GM19397 (cell line): ENCODE results near the gene RYR3.
"Not testable (repeated sequence)": the region's sequence is repeated elsewhere in the genome, so short reads cannot be mapped to it uniquely, and the experiment has no call there.

ENCODE experiments used
- ATAC-seq: cut with Tn5 transposase; IDR thresholded peaks from one replicate; pipeline ENCODE4 v1.9.1; 2021; ENCODE audit warnings: mild to moderate bottlenecking, moderate library complexity; ENCODE audit not compliant: unreplicated experiment

RYR3 gene

GRCh38 chr15:33810073-33810595 lies 499.4 kb downstream of the RYR3 start:
- no peak for ATAC-seq

GRCh38 chr15:33810806-33811205 lies 500.0 kb downstream of the RYR3 start:
- no peak for ATAC-seq

- ATAC-seq: no peak
These were observed 503.1 kb downstream of the RYR3 start for GRCh38 chr15:33813891-33814290.

GRCh38 chr15:33819499-33819898 lies 508.7 kb downstream of the RYR3 start:
- ATAC-seq: not testable (repeated sequence)

- no peak for ATAC-seq
These were observed 511.7 kb downstream of the RYR3 start for GRCh38 chr15:33822479-33822878.

- no peak for ATAC-seq
These were observed 512.4 kb downstream of the RYR3 start for GRCh38 chr15:33823119-33823518.

- no peak for ATAC-seq
These were observed 514.7 kb downstream of the RYR3 start for GRCh38 chr15:33825453-33825852.

- no peak for ATAC-seq
These were observed 515.4 kb downstream of the RYR3 start for GRCh38 chr15:33826201-33826600.

GRCh38 chr15:33830351-33830750 lies 519.6 kb downstream of the RYR3 start:
- no peak for ATAC-seq

GRCh38 chr15:33831646-33832045 lies 520.9 kb downstream of the RYR3 start:
- no peak for ATAC-seq

- ATAC-seq: no peak
These were observed 524.4 kb downstream of the RYR3 start for GRCh38 chr15:33834892-33835743.

- no peak for ATAC-seq
These were observed 526.5 kb downstream of the RYR3 start for GRCh38 chr15:33837294-33837693.

GRCh38 chr15:33839540-33839939 lies 528.8 kb downstream of the RYR3 start:
- no peak for ATAC-seq

GRCh38 chr15:33840615-33841014 lies 529.8 kb downstream of the RYR3 start:
- ATAC-seq: no peak

GRCh38 chr15:33844186-33844585 lies 533.4 kb downstream of the RYR3 start:
- ATAC-seq: no peak

- no peak for ATAC-seq
These were observed 533.8 kb downstream of the RYR3 start for GRCh38 chr15:33844597-33844996.

- ATAC-seq: no peak
These were observed 535.4 kb downstream of the RYR3 start for GRCh38 chr15:33846142-33846541.

GRCh38 chr15:33846862-33847261 lies 536.1 kb downstream of the RYR3 start:
- no peak for ATAC-seq

GRCh38 chr15:33848011-33848410 lies 537.2 kb downstream of the RYR3 start:
- no peak for ATAC-seq

GRCh38 chr15:33851079-33851478 lies 540.3 kb downstream of the RYR3 start:
- no peak for ATAC-seq

GRCh38 chr15:33852094-33852493 lies 541.3 kb downstream of the RYR3 start:
- ATAC-seq: no peak

GRCh38 chr15:33852570-33852969 lies 541.8 kb downstream of the RYR3 start:
- no peak for ATAC-seq

GRCh38 chr15:33857726-33858125 lies 547.0 kb downstream of the RYR3 start:
- ATAC-seq: no peak
